H1 (cell line): ENCODE results near the gene DRAXIN. TPM values are rescaled to one million over a fixed set of nuclear protein-coding genes. Genes with fewer than 3 reads are reported as not detected.

Experiments
- CTCF ChIA-PET: fragments of 300-600 bp; sonication (Branson Sonifier 250); formaldehyde crosslinking; loops from one replicate; lab custom pipeline; 2021; ENCODE audit not compliant: partially characterized antibody; lab: Charles Lee
- POLR2A ChIA-PET: fragments of 300-600 bp; sonication (Branson Sonifier 250); formaldehyde crosslinking; loops from one replicate; lab custom pipeline; 2021; ENCODE audit warnings: inconsistent platforms; ENCODE audit not compliant: partially characterized antibody; lab: Charles Lee
- DNase-seq, 2 experiments: peaks; one replicate each; pipeline versions ENCODE4 v3.0.0 to v3.0.0-alpha.2; 2010 to 2022; ENCODE audit warnings: low spot score in 2 of 2, low read depth in 1 of 2, mixed read lengths in 1 of 2
- FAIRE-seq: peaks from 2 replicates; lab custom pipeline; 2011; peaks lifted over from hg19 to GRCh38; lab: Jason Lieb, UNC
- H2AFZ ChIP-seq: 2 replicates; pipeline ENCODE4 v1.8.1; 2012; ENCODE audit warnings: low read length, inconsistent platforms
- H2AK5ac ChIP-seq: 2 replicates; pipeline ENCODE4 v1.6.1; 2013; ENCODE audit warnings: low read depth, low read length
- H2BK120ac ChIP-seq: replicated peaks from 2 replicates; pipeline ENCODE3; 2013; ENCODE audit warnings: low read depth, low read length, inconsistent platforms
- H2BK12ac ChIP-seq: 2 replicates; pipeline ENCODE4 v1.6.1; 2013; ENCODE audit warnings: low read depth, low read length
- H2BK15ac ChIP-seq: 2 replicates; pipeline ENCODE4 v1.6.1; 2013; ENCODE audit warnings: low read length
- H2BK20ac ChIP-seq: 2 replicates; pipeline ENCODE4 v1.6.1; 2013; ENCODE audit warnings: low read length
- H2BK5ac ChIP-seq: 2 replicates; pipeline ENCODE4 v1.6.1; 2013; ENCODE audit warnings: low read depth, low read length
- H3K14ac ChIP-seq: 2 replicates; pipeline ENCODE4 v1.6.1; 2013; ENCODE audit warnings: inconsistent platforms; ENCODE audit not compliant: insufficient read length
- H3K18ac ChIP-seq: 2 replicates; pipeline ENCODE4 v1.6.1; 2013; ENCODE audit warnings: low read length; ENCODE audit errors: extremely low read depth
- H3K23ac ChIP-seq: 2 replicates; pipeline ENCODE4 v1.6.1; 2013; ENCODE audit warnings: inconsistent platforms; ENCODE audit not compliant: insufficient read length
- H3K23me2 ChIP-seq: 2 replicates; pipeline ENCODE4 v1.6.1; 2013; ENCODE audit warnings: low read depth, low read length
- H3K27ac ChIP-seq: 2 replicates; pipeline ENCODE4 v1.6.1; 2011; ENCODE audit warnings: low read depth, low read length, inconsistent platforms
- H3K27me3 ChIP-seq, 4 experiments: replicated peaks in 1 of 4; 1 replicate in 1 of 4; 2 replicates in 3 of 4; pipeline versions ENCODE4 v1.6.1 to v1.8.1; 2011 to 2013; ENCODE audit warnings: low read length in 3 of 4, mild to moderate bottlenecking in 3 of 4, inconsistent platforms in 2 of 4, mixed read lengths in 2 of 4, moderate library complexity in 1 of 4; ENCODE audit not compliant: control insufficient read depth in 3 of 4, insufficient read depth in 3 of 4; ENCODE audit errors: extremely low read depth in 1 of 4
- H3K36me3 ChIP-seq, 4 experiments: 2 replicates each; pipeline versions ENCODE4 v1.6.1 to v1.8.1; 2011 to 2013; ENCODE audit warnings: mild to moderate bottlenecking in 4 of 4, low read length in 3 of 4, moderate library complexity in 2 of 4, control low read depth in 1 of 4, inconsistent platforms in 1 of 4; ENCODE audit not compliant: insufficient read depth in 4 of 4, control insufficient read depth in 2 of 4
- H3K4ac ChIP-seq: replicated peaks from 2 replicates; pipeline ENCODE3; 2013; ENCODE audit warnings: low read length, low read depth, mixed read lengths, inconsistent platforms; ENCODE audit not compliant: insufficient read length
- H3K4me1 ChIP-seq, 4 experiments: replicated peaks in 1 of 4; 1 replicate in 1 of 4; 2 replicates in 3 of 4; pipeline versions ENCODE4 v1.6.1 to v1.8.1; 2011 to 2013; ENCODE audit warnings: low read length in 3 of 4, inconsistent platforms in 2 of 4, mixed read lengths in 1 of 4; ENCODE audit not compliant: insufficient read depth in 4 of 4, control insufficient read depth in 3 of 4
- H3K4me2 ChIP-seq, 2 experiments: 2 replicates each; pipeline versions ENCODE4 v1.6.1 to v1.8.1; 2011 to 2013; ENCODE audit warnings: low read depth in 2 of 2, low read length in 2 of 2, control low read depth in 1 of 2, inconsistent platforms in 1 of 2, mild to moderate bottlenecking in 1 of 2; ENCODE audit not compliant: insufficient read depth in 1 of 2
- H3K4me3 ChIP-seq, 4 experiments: fragments of 200-600, 300-600 bp in 1 of 4; sonication (generic), shearing (Covaris generic), sonication (Bioruptor Twin) in 1 of 4; 2 replicates each; pipeline versions ENCODE4 v1.5.1 to v1.8.1; 2011 to 2016; ENCODE audit warnings: low read length in 4 of 4, low read depth in 3 of 4, control low read depth in 2 of 4, inconsistent platforms in 2 of 4, mild to moderate bottlenecking in 2 of 4, mixed read lengths in 1 of 4, moderate library complexity in 1 of 4; ENCODE audit not compliant: insufficient read depth in 2 of 4; ENCODE audit errors: extremely low read depth in 1 of 4
- H3K56ac ChIP-seq: replicated peaks from 2 replicates; pipeline ENCODE3; 2013; ENCODE audit warnings: low read depth, mild to moderate bottlenecking, mixed read lengths, low read length, inconsistent platforms; ENCODE audit not compliant: insufficient read length
- H3K79me1 ChIP-seq: 2 replicates; pipeline ENCODE4 v1.6.1; 2013; ENCODE audit warnings: low read depth, low read length, control low read depth
- H3K79me2 ChIP-seq, 2 experiments: 2 replicates each; pipeline versions ENCODE4 v1.6.1 to v1.8.1; 2012 to 2013; ENCODE audit warnings: low read length in 2 of 2, mild to moderate bottlenecking in 2 of 2, inconsistent platforms in 1 of 2; ENCODE audit not compliant: insufficient read depth in 2 of 2, control insufficient read depth in 1 of 2
- H3K9ac ChIP-seq, 4 experiments: replicated peaks in 1 of 4; 1 replicate in 1 of 4; 2 replicates in 3 of 4; pipeline versions ENCODE4 v1.6.1 to v1.8.1; 2011 to 2013; ENCODE audit warnings: low read depth in 3 of 4, low read length in 3 of 4, control low read depth in 2 of 4, mild to moderate bottlenecking in 2 of 4, moderate library complexity in 2 of 4, inconsistent platforms in 1 of 4; ENCODE audit errors: extremely low read depth in 1 of 4
- H3K9me3 ChIP-seq, 2 experiments: 2 replicates each; pipeline versions ENCODE4 v1.6.1 to v1.8.1; 2012 to 2013; ENCODE audit warnings: mild to moderate bottlenecking in 2 of 2, moderate library complexity in 2 of 2, control low read depth in 1 of 2, inconsistent platforms in 1 of 2, low read depth in 1 of 2, low read length in 1 of 2, mixed read lengths in 1 of 2; ENCODE audit not compliant: insufficient read depth in 2 of 2
- H4K20me1 ChIP-seq, 2 experiments: replicated peaks in 1 of 2; 2 replicates each; pipeline versions ENCODE3 to v1.8.1; 2011 to 2013; ENCODE audit warnings: inconsistent platforms in 2 of 2, low read length in 2 of 2, mild to moderate bottlenecking in 1 of 2; ENCODE audit not compliant: insufficient read depth in 2 of 2, control insufficient read depth in 1 of 2
- H4K5ac ChIP-seq: 2 replicates; pipeline ENCODE4 v1.6.1; 2013; ENCODE audit warnings: low read length, low read depth, mixed read lengths, inconsistent platforms; ENCODE audit not compliant: insufficient read length
- H4K8ac ChIP-seq: 2 replicates; pipeline ENCODE4 v1.8.0; 2013; ENCODE audit warnings: mild to moderate bottlenecking, moderate library complexity, low read length, inconsistent platforms; ENCODE audit not compliant: insufficient read depth; ENCODE audit errors: extremely low read depth
- H4K91ac ChIP-seq: replicated peaks from 2 replicates; pipeline ENCODE3; 2013; ENCODE audit warnings: low read length, mixed read lengths, inconsistent platforms; ENCODE audit not compliant: insufficient read length
- BRCA1 ChIP-seq: IDR thresholded peaks from 2 replicates; pipeline ENCODE4 v1.6.1; 2012; ENCODE audit warnings: low read depth, low read length, improper control_type of control experiment
- CBX5 ChIP-seq: fragments of 300-800, 300-1000 bp; sonication (generic); IDR thresholded peaks from 2 replicates; pipeline ENCODE4 v1.7.1; 2016; ENCODE audit warnings: antibody characterized with exemption, low read length, low read depth
- FOSL1 ChIP-seq: IDR thresholded peaks from 2 replicates; pipeline ENCODE4 v1.6.1; 2011; ENCODE audit warnings: mild to moderate bottlenecking, low read depth, low read length, moderate library complexity; ENCODE audit not compliant: insufficient read depth
- JUND ChIP-seq: IDR thresholded peaks from 2 replicates; pipeline ENCODE4 v1.6.1; 2011; ENCODE audit warnings: mild to moderate bottlenecking, improper control_type of control experiment, low read length
- KDM5A ChIP-seq: fragments of 200-600 bp; IDR thresholded peaks from 2 replicates; pipeline ENCODE4 v1.7.1; 2012; ENCODE audit warnings: mild to moderate bottlenecking, low read length, inconsistent platforms, mixed read lengths
- MAX ChIP-seq: IDR thresholded peaks from 2 replicates; pipeline ENCODE4 v1.6.1; 2012; ENCODE audit warnings: inconsistent platforms
- NRF1 ChIP-seq: IDR thresholded peaks from 2 replicates; pipeline ENCODE4 v1.6.1; 2011; ENCODE audit warnings: mild to moderate bottlenecking, low read depth, low read length, improper control_type of control experiment
- POU5F1 ChIP-seq: IDR thresholded peaks from 2 replicates; pipeline ENCODE4 v1.6.1; 2011; ENCODE audit warnings: low read depth, mild to moderate bottlenecking, low read length, moderate library complexity
- SP1 ChIP-seq: IDR thresholded peaks from 2 replicates; pipeline ENCODE4 v1.6.1; 2011; ENCODE audit warnings: low read depth, low read length
- TCF12 ChIP-seq: IDR thresholded peaks from 2 replicates; pipeline ENCODE4 v1.6.1; 2011; ENCODE audit warnings: low read depth, mild to moderate bottlenecking, low read length
- TEAD4 ChIP-seq: IDR thresholded peaks from 2 replicates; pipeline ENCODE4 v1.6.1; 2012; ENCODE audit warnings: low read depth, low read length, inconsistent platforms, mixed read lengths
- YY1 ChIP-seq: IDR thresholded peaks from 2 replicates; pipeline ENCODE4 v1.6.1; 2011; ENCODE audit warnings: low read depth, mild to moderate bottlenecking, low read length
- ZNF274 ChIP-seq: IDR thresholded peaks from 2 replicates; pipeline ENCODE4 v1.7.0; 2012; ENCODE audit warnings: low read length, borderline replicate concordance; ENCODE audit errors: extremely low read depth
- WGBS, 2 experiments: shearing (Covaris generic) in 1 of 2; methylation state at CpG; one replicate each; pipeline versions ENCODE4 v1.1.6 to v1.1.7; 2013 to 2015; ENCODE audit warnings: low lambda C conversion rate in 2 of 2, mixed read lengths in 2 of 2, inconsistent platforms in 1 of 2, low coverage in 1 of 2, missing lambda C conversion rate in 1 of 2; ENCODE audit not compliant: insufficient replicate concordance in 2 of 2, insufficient coverage in 1 of 2, insufficient read length in 1 of 2; ENCODE audit errors: extremely low coverage in 1 of 2, missing lambda C conversion rate in 1 of 2; 5-methylcytosine and 5-hydroxymethylcytosine counted together
- polyA plus RNA-seq, 7 experiments: library from polyadenylated mRNA; depleted of rRNA in 3 of 7; stranded (reverse) in 5 of 7; unstranded in 2 of 7; fragments of >200 nt in 5 of 7; fragments of 200-250 nt in 2 of 7; gene quantifications; 1 replicate in 5 of 7; 2 replicates in 1 of 7; 4 replicates in 1 of 7; pipeline versions ENCODE4 v1.2.1 to v1.2.3, GENCODE V29; 2011 to 2013; ENCODE audit warnings: missing spikeins in 2 of 7, mixed read lengths in 2 of 7
- total RNA-seq: library from RNA; stranded (reverse); fragmentation: NEBNext Ultra II Directional; extraction: Animal tissue kit (Norgen Biotek cat#: 25700); gene quantifications from 2 replicates; pipeline ENCODE4 v1.2.1, GENCODE V29; 2021
- TF ChIP-seq, protein P1 (sequence below): IDR thresholded peaks from 2 replicates; pipeline ENCODE4 v1.6.1; 2011; ENCODE audit warnings: low read length, improper control_type of control experiment

DRAXIN gene
- total and polyA plus RNA-seq, 2 of the 8 experiments (the other 6 are each of a cell fraction or from before 2014, with no cell fraction given) = 4.6 to 17.6 TPM

DNA sequence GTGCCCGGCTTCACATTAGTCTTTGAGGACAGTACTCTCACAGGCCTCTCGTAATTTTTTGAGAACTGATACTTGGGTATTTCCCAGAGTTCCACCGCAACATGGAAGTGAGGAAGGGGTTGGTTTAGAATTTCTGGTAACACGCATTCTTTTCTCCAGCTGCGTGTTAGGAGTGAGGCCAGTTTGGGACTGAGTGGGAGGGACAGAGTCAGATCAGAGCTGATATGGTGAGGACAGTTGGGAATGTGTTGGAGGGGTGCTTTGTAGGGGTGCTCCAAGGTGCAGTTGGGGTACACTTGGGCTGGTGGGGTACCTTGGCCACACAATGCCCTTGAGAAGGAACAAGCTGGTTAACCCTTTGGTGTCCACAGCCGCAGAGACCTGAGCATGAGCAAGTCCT lies 20.8 kb upstream of the DRAXIN start:
- Histone ChIP-seq H3K9me3 (no peaks in the 10 kb centered on the region), H3K23me2 (no peaks in the 10 kb centered on the region), H3K4me1 (no peaks in the 10 kb centered on the region; a peak in 2 of 7 replicates), H3K27ac (no peak overlapping the region), H3K79me1 (peaks cover 5% of the 10 kb centered on the region; the same call in 1 of the 2 replicates), H2BK12ac (no peak overlapping the region), H2BK120ac (no peak overlapping the region), H4K91ac (no peak overlapping the region), H3K79me2 (no peaks in the 10 kb centered on the region), H3K4ac (no peak overlapping the region), H3K4me2 (no peak overlapping the region), H4K8ac (no peak overlapping the region; the same call in 1 of the 2 replicates), H4K20me1 (peaks cover 22 to 31% of the 10 kb centered on the region in 2 experiments), H2AFZ (no peak overlapping the region), H2BK15ac (no peak overlapping the region), H3K14ac (no peak overlapping the region), H4K5ac (no peak overlapping the region), H3K4me3 (no peak overlapping the region), H2BK5ac (no peak overlapping the region), H3K23ac (no peak overlapping the region), H3K27me3 (no peaks in the 10 kb centered on the region), H3K18ac (no peak overlapping the region), H2AK5ac (no peak overlapping the region), H2BK20ac (no peak overlapping the region), H3K9ac (no peak overlapping the region), H3K36me3 (peaks cover 25 to 67% (median 40%) of the 10 kb centered on the region in 4 experiments), H3K56ac (no peak overlapping the region)
- DNase-seq (no peak), FAIRE-seq (no peak)
- CTCF ChIA-PET = interaction anchor here (1.1 to 21.6 kb wide), 5 partner anchors 11 to 115 kb away, joined by 3 to 266 read pairs (median 8); no protein-coding TSS in a partner anchor
- POLR2A ChIA-PET = interaction anchor here (0.9 to 32.0 kb wide), 5 partner anchors 2 to 132 kb away, joined by 3 to 1025 read pairs (median 6); partner anchors contain the start of genes DRAXIN, FBXO6 and MAD2L2
- 88% methylated on average over 6 of the region's 6 CpGs; no CpG with 5 or more reads in 1 of the 2 experiments for whole genome bisulfite sequencing, 2 experiments
- no peak for TF ChIP-seq CBX5
- no peak for TF ChIP-seq POU5F1
- TF ChIP-seq, protein P1, sequence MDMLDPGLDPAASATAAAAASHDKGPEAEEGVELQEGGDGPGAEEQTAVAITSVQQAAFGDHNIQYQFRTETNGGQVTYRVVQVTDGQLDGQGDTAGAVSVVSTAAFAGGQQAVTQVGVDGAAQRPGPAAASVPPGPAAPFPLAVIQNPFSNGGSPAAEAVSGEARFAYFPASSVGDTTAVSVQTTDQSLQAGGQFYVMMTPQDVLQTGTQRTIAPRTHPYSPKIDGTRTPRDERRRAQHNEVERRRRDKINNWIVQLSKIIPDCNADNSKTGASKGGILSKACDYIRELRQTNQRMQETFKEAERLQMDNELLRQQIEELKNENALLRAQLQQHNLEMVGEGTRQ = no peak
- no peak for TF ChIP-seq KDM5A
- no peak for TF ChIP-seq YY1
- no peak for TF ChIP-seq ZNF274
- TF ChIP-seq JUND = no peak
- TF ChIP-seq MAX = no peak
- no peak for TF ChIP-seq FOSL1
- no peak for TF ChIP-seq NRF1
- no peak for TF ChIP-seq TCF12
- no peak for TF ChIP-seq BRCA1
- no peak for TF ChIP-seq TEAD4
- no peak for TF ChIP-seq SP1
